ENCODE results near the gene TP53BP1. TPM values are rescaled to one million over a fixed set of nuclear protein-coding genes. Genes with fewer than 3 reads are reported as not detected.

Gene TP53BP1
- total and polyA plus RNA-seq, 2 of the 13 experiments (the other 11 are each of a cell fraction or from before 2014, with no cell fraction given) = 17.1 to 17.4 TPM

DNA sequence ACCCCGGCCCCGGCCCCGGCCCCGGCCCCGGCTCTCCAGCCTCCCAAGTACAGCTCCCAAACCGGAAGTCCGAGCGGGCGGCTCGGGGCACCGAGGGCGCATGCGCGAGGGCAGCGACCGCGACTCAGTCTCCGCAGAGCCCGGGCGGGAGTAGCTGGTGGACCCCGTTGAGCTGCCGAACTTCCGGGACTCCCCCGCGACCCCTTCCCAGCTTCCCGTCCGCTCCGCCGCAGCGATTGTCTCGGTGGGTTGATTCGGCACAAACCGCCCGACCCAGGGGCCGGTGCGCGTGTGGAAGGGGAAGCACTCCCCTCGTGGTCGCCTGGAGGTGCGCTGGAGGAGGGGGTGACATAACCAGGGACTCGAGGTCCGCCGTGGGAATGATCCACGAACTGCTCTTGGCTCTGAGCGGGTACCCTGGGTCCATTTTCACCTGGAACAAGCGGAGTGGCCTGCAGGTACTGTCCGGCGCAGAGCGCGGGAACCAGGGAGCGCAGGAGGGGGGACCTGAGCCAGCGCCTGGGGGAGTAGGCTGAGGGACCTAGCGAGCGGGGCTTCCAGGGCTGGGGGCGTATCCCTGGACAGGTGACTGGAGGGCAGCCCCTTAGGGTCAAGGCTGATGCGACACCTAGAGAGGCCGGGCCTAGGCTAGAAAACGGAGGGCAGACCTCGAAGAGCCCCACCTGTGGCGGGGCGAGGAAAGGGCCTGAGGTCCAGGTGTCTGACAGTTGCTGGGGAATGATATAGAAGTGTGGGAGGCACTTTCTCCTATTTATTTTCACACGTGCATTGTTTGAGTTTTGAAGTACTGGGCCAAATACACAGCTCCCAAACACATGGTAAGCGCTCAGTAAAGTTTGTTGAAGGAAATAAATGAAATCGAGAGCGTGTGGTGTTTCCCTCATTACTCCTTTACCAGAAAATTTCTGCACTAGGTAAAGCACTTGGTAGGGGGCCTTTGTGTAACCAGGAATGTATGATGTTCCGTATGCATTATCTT is 121.7 kb downstream of the TP53BP1 start, which contains the start of the genes TUBGCP4 and ZSCAN29 (continued):
- TF ChIP-seq ZNF576 (CRISPR knock-in tag; IDR thresholded peaks at IDR 0.05) = peak; percentile 80
- no peak for TF ChIP-seq ZNF720 (CRISPR knock-in tag; IDR thresholded peaks at IDR 0.05)
- TF ChIP-seq ZNF17 (CRISPR knock-in tag; IDR thresholded peaks at IDR 0.05) = no peak
- TF ChIP-seq ZSCAN29 (CRISPR knock-in tag; conservative IDR thresholded peaks at IDR 0.05) = peak; percentile 65; the same call in 1 of the 2 replicates
- TF ChIP-seq NFAT5 (CRISPR knock-in tag; IDR thresholded peaks at IDR 0.05) = no peak
- TF ChIP-seq, protein P1, sequence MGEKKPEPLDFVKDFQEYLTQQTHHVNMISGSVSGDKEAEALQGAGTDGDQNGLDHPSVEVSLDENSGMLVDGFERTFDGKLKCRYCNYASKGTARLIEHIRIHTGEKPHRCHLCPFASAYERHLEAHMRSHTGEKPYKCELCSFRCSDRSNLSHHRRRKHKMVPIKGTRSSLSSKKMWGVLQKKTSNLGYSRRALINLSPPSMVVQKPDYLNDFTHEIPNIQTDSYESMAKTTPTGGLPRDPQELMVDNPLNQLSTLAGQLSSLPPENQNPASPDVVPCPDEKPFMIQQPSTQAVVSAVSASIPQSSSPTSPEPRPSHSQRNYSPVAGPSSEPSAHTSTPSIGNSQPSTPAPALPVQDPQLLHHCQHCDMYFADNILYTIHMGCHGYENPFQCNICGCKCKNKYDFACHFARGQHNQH (CRISPR knock-in tag; IDR thresholded peaks at IDR 0.05) = 0 out of 2 replicates have a peak, but pooled peaks have one; percentile 56
- no peak for TF ChIP-seq MAZ (IDR thresholded peaks at IDR 0.05; ENCODE audit: borderline replicate concordance, low read depth, low read length)
- TF ChIP-seq MAZ (CRISPR knock-in tag; IDR thresholded peaks at IDR 0.05; ENCODE audit: low read depth) = peak; percentile 77
- TF ChIP-seq HNF4A (CRISPR knock-in tag; IDR thresholded peaks at IDR 0.05) = 0 out of 2 replicates have a peak, but pooled peaks have one; percentile 3

All from HepG2 (cell line).